Measurements from ENCODE around the gene ARAP1.

GRCh38 chr11:72732329-72732728, 19.9 kb downstream of the ARAP1 start:
- no peak for TF ChIP-seq CTCF (conservative IDR thresholded peaks at IDR 0.05; ENCODE audit: low read length)
- no peak for TF ChIP-seq EZH2phosphoT487 (IDR thresholded peaks at IDR 0.05; ENCODE audit: borderline replicate concordance)

Data from Loucy (cell line).